Stimulated activated effector memory CD8-positive, alpha-beta T cell treated with anti-CD3 and anti-CD28 coated beads, Interleukin-12 subunit alpha, Interleukin-12 subunit beta, amount 100 ng/mL, for 72 hours (primary cell): ENCODE data around the gene ZBTB9.

Experiments used
- ATAC-seq: fragments of 150-1000 bp; cut with Tn5 transposase; 2 replicates; pipeline ENCODE4 v1.10.0; 2021
- DNase-seq, 2 donors: peaks; one replicate each; pipeline ENCODE4 v3.0.0; 2021 to 2022; ENCODE audit warnings: low spot score in 2 of 2
- H3K27ac Mint-ChIP-seq: one replicate; pipeline ENCODE4 v1.8.0; 2022; ENCODE audit warnings: mild to moderate bottlenecking, mixed read lengths
- H3K36me3 Mint-ChIP-seq: one replicate; pipeline ENCODE4 v1.8.0; 2022; ENCODE audit warnings: mild to moderate bottlenecking, mixed read lengths
- H3K4me1 Mint-ChIP-seq: one replicate; pipeline ENCODE4 v1.8.0; 2022; ENCODE audit warnings: mixed read lengths
- H3K4me3 Mint-ChIP-seq: one replicate; pipeline ENCODE4 v1.8.0; 2022; ENCODE audit warnings: mild to moderate bottlenecking, mixed read lengths
- H3K9me3 Mint-ChIP-seq: one replicate; pipeline ENCODE4 v1.8.0; 2022; ENCODE audit warnings: mixed read lengths

ZBTB9 gene, protein sequence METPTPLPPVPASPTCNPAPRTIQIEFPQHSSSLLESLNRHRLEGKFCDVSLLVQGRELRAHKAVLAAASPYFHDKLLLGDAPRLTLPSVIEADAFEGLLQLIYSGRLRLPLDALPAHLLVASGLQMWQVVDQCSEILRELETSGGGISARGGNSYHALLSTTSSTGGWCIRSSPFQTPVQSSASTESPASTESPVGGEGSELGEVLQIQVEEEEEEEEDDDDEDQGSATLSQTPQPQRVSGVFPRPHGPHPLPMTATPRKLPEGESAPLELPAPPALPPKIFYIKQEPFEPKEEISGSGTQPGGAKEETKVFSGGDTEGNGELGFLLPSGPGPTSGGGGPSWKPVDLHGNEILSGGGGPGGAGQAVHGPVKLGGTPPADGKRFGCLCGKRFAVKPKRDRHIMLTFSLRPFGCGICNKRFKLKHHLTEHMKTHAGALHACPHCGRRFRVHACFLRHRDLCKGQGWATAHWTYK

GRCh38 chr6:33454009-33454946 is at the start of gene ZBTB9:
TSS of gene ZBTB9 (plus strand) at chr6:33454576. CDS start at chr6:33455101, 525 bp downstream.
- Mint-ChIP-seq H3K27ac (peak within 1 kb of the TSS; percentile 89), H3K36me3 (peaks cover 47% of the 10 kb centered on the region), H3K4me1 (peaks cover 29% of the 10 kb centered on the region), H3K9me3 (no peaks in the 10 kb centered on the region), H3K4me3 (peak within 1 kb of the TSS; percentile 94)
- peak; percentile 99 for ATAC-seq
- DNase-seq = peak; percentile 85 to 96

DNA sequence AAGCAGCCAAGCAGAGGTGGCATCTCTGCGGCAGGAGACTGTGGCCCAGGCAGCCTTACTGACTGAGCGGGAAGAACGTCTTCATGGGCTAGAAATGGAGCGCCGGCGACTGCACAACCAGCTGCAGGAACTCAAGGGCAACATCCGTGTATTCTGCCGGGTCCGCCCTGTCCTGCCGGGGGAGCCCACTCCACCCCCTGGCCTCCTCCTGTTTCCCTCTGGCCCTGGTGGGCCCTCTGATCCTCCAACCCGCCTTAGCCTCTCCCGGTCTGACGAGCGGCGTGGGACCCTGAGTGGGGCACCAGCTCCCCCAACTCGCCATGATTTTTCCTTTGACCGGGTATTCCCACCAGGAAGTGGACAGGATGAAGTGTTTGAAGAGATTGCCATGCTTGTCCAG is 49.5 kb upstream of the ZBTB9 start:
- H3K9me3 Mint-ChIP-seq = no peaks in the 10 kb centered on the region
- ATAC-seq = no peak
- no peak overlapping the region for H3K27ac Mint-ChIP-seq
- peaks cover 98% of the 10 kb centered on the region for H3K36me3 Mint-ChIP-seq
- H3K4me3 Mint-ChIP-seq = no peak overlapping the region
- peaks cover 24% of the 10 kb centered on the region for H3K4me1 Mint-ChIP-seq
- no peak for DNase-seq

DNA sequence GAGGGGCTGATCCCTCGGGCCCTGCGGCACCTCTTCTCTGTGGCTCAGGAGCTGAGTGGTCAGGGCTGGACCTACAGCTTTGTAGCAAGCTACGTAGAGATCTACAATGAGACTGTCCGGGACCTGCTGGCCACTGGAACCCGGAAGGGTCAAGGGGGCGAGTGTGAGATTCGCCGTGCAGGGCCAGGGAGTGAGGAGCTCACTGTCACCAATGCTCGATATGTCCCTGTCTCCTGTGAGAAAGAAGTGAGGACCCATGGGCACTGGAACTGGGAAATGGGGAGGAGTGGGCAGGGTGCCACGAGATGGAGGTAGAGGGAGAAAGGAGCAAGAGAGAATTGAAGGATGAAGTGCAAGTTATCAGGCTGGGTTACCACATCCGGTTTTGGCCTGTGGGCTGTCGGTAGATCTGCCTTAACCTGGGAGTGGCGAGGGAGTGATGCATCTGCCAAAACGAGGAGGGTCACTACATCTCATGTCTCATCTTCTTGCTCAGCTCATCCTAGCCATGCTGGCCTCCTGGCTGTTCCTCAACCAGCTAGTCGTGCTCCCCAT is 48.9 kb upstream of the ZBTB9 start:
- ATAC-seq (no peak), DNase-seq (no peak)
- H3K4me3 Mint-ChIP-seq = peak overlapping the region; percentile 9
- H3K4me1 Mint-ChIP-seq = peaks cover 26% of the 10 kb centered on the region
- H3K36me3 Mint-ChIP-seq = peaks cover 96% of the 10 kb centered on the region
- H3K9me3 Mint-ChIP-seq = no peaks in the 10 kb centered on the region
- H3K27ac Mint-ChIP-seq = peak overlapping the region; percentile 70

DNA sequence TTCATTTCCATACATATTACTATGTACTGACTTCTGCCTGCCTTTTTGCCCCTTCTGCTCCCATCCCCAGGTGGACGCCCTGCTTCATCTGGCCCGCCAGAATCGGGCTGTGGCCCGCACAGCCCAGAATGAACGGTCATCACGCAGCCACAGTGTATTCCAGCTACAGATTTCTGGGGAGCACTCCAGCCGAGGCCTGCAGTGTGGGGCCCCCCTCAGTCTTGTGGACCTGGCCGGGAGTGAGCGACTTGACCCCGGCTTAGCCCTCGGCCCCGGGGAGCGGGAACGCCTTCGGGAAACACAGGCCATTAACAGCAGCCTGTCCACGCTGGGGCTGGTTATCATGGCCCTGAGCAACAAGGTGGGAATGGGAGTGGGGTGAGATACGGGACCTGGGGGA is 48.2 kb upstream of the ZBTB9 start:
- H3K36me3 Mint-ChIP-seq = peaks cover 95% of the 10 kb centered on the region
- ATAC-seq (no peak), DNase-seq (no peak)
- no peaks in the 10 kb centered on the region for H3K9me3 Mint-ChIP-seq
- H3K4me1 Mint-ChIP-seq = peaks cover 26% of the 10 kb centered on the region
- H3K27ac Mint-ChIP-seq = peak overlapping the region; percentile 70
- no peak overlapping the region for H3K4me3 Mint-ChIP-seq

DNA sequence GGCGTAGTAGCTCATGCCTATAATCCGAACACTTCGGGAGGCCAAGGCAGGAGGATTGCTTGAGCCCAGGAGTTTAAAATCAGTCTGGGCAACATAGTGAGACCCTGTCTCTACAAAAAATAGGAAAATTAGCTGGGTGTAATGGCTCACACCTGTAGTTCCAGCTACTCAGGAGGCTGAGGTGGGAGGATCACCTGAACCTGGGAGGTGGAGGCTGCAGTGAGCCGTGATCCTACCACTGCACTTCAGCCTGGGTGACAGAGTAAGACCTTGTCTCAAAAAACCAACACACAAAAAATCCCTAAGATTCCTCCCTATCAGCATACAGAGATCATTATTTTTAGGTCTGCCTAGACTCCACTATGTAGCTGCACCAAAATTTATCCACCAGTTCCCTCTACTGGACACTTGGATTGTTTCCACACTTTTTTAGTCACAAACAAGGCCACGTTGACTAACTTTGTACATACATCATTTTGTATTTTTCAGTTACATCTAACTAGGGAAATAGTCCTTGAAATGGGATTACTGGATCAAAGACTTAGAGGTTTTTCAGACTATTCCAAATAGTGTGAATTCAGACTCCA is 47.2 kb upstream of the ZBTB9 start:
- Mint-ChIP-seq H3K4me1 (peaks cover 35% of the 10 kb centered on the region), H3K9me3 (no peaks in the 10 kb centered on the region), H3K36me3 (peaks cover 92% of the 10 kb centered on the region), H3K4me3 (no peak overlapping the region), H3K27ac (no peak overlapping the region)
- DNase-seq (no peak), ATAC-seq (no peak)

DNA sequence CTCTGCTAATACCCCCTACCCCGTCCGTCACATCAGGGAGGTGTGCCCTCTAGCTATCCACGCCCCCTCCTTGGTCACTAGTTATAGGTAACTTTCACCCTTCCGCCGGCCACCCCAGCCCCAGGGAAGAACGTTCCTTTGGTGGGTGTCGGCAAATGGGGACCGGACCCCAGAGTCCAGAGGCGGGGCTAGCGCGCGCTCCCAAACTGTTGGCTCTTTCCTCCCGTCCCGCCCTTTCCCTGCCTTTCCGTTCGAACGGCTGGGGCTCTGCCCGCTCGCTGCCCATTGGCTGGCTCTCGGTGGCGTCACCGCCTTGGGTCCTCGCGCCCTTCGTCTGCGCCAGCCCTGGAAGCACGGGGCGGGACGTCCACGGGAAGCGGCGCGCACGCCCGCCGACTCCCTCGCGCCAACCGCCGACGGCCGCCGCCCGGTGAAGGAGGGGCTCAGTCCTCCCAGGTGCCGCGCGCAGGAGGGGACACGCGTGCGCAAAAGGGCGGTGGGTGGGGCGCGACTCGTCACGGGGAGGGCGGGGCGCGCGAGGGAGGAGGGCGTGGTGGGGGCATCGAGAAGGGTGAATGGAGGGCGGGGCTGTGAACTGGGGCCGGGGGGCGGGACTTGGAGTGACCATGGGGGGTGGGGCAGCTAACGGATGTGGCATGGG is 44.2 kb upstream of the ZBTB9 start:
- Mint-ChIP-seq H3K4me3 (peak overlapping the region; percentile 84), H3K36me3 (peaks cover 92% of the 10 kb centered on the region), H3K27ac (peak overlapping the region; percentile 91), H3K9me3 (no peaks in the 10 kb centered on the region), H3K4me1 (peaks cover 64% of the 10 kb centered on the region)
- DNase-seq = peak; percentile 95 to 98
- peak; percentile 93 for ATAC-seq

- Mint-ChIP-seq H3K4me3 (peak within 1 kb of the TSS; percentile 84), H3K36me3 (peaks cover 92% of the 10 kb centered on the region), H3K27ac (peak within 1 kb of the TSS; percentile 91), H3K4me1 (peaks cover 64% of the 10 kb centered on the region), H3K9me3 (no peaks in the 10 kb centered on the region)
- DNase-seq (peak; percentile 86 to 96), ATAC-seq (peak; percentile 69)
Observed at GRCh38 chr6:33410711-33411631, 43.4 kb upstream of the ZBTB9 start, which contains the start of gene PHF1. TSS of gene PHF1 (plus strand) at chr6:33411014. CDS start at chr6:33412264, 1,250 bp downstream.

- peak in 1 of 2 donors; percentile 51 for DNase-seq
- Mint-ChIP-seq H3K4me1 (peaks cover 64% of the 10 kb centered on the region), H3K36me3 (peaks cover 92% of the 10 kb centered on the region), H3K27ac (peak overlapping the region; percentile 91), H3K9me3 (no peaks in the 10 kb centered on the region), H3K4me3 (peak overlapping the region; percentile 84)
- no peak for ATAC-seq
Observed at GRCh38 chr6:33411632-33412005, 42.8 kb upstream of the ZBTB9 start.

- DNase-seq (peak in 1 of 2 donors; percentile 51), ATAC-seq (no peak)
- peaks cover 92% of the 10 kb centered on the region for H3K36me3 Mint-ChIP-seq
- H3K9me3 Mint-ChIP-seq = no peaks in the 10 kb centered on the region
- H3K4me3 Mint-ChIP-seq = peak overlapping the region; percentile 84
- peak overlapping the region; percentile 99 for H3K27ac Mint-ChIP-seq
- peaks cover 68% of the 10 kb centered on the region for H3K4me1 Mint-ChIP-seq
Observed at GRCh38 chr6:33412140-33413009, 42.0 kb upstream of the ZBTB9 start.

DNA sequence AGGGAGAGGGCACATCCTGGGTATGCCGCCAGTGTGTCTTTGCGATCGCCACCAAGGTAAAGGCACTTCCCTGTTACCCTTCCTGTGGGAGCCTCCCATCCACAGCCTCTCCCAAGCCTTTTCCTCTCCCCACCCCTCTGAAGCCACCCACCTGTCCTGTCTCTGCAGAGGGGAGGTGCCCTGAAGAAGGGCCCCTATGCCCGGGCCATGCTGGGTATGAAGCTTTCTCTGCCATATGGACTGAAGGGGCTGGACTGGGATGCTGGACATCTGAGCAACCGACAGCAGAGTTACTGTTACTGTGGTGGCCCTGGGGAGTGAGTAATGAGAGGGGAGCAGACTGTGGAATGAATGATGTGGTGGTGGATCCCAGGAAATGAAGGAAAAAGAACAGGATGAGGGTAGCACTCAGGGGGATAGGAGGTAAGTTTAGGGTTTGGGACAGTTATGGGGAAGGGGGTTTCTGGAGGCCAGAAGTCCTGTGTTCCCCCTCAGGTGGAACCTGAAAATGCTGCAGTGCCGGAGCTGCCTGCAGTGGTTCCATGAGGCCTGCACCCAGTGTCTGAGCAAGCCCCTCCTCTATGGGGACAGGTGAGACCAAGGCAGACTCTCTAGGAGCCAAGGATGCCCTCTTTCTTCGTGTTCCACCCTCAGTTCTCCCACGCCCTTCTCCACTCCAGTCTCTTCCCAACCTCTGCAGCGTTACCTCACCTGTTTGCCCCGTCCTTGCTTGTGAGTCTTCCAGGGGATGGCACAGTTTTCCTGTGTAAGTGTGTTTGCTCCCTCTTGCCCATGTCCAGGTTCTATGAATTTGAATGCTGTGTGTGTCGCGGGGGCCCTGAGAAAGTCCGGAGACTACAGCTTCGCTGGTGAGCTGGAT is 40.9 kb upstream of the ZBTB9 start:
- peaks cover 93% of the 10 kb centered on the region for H3K36me3 Mint-ChIP-seq
- H3K4me3 Mint-ChIP-seq = peak overlapping the region; percentile 84
- no peak for DNase-seq
- H3K27ac Mint-ChIP-seq = peak overlapping the region; percentile 99
- no peak for ATAC-seq
- H3K9me3 Mint-ChIP-seq = no peaks in the 10 kb centered on the region
- peaks cover 72% of the 10 kb centered on the region for H3K4me1 Mint-ChIP-seq

DNA sequence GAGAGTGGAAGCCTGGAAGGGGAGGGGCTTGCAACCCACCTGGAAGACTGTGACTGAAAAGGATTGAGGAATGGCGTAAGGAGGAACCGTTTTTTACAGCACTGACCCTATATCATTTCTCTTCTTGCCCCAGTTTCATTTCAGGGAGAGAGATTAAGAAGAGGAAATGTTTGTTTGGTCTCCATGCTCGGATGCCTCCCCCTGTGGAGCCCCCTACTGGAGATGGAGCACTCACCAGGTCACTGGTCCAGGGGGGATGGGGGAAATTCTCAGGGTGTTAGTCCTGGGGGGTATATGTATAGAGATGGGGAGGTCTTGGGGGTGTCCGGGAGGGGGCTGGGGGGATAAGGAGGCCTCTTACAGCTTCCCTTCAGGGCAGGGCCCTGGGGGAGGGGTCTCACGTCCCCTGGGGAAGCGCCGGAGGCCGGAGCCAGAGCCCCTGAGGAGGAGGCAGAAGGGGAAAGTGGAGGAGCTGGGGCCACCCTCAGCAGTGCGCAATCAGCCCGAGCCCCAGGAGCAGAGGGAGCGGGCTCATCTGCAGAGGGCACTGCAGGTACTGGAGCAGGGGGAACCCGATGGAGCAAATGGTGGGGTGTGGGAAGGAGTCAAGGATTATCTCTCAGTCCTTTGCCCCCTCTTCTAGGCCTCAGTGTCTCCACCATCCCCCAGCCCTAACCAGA is 39.6 kb upstream of the ZBTB9 start:
- DNase-seq (no peak), ATAC-seq (no peak)
- Mint-ChIP-seq H3K36me3 (peaks cover 89% of the 10 kb centered on the region), H3K4me3 (peak overlapping the region; percentile 89), H3K4me1 (peaks cover 78% of the 10 kb centered on the region), H3K27ac (peak overlapping the region; percentile 99), H3K9me3 (no peaks in the 10 kb centered on the region)

GRCh38 chr6:33415831-33416230 is 38.5 kb upstream of the ZBTB9 start:
- Mint-ChIP-seq H3K27ac (peak overlapping the region; percentile 99), H3K36me3 (peaks cover 80% of the 10 kb centered on the region)

More at GRCh38 chr6:33415831-33416230, 38.5 kb upstream of the ZBTB9 start:
- H3K4me1 Mint-ChIP-seq = peaks cover 75% of the 10 kb centered on the region
- H3K9me3 Mint-ChIP-seq = no peaks in the 10 kb centered on the region
- ATAC-seq (no peak), DNase-seq (no peak)
- peak overlapping the region; percentile 89 for H3K4me3 Mint-ChIP-seq
